Activated CD8-positive, alpha-beta T cell treated with anti-CD3 and anti-CD28 coated beads, Interleukin-2, amount 10 ng/mL, durations not matched to agents 7 days and 5 days (primary cell): ENCODE data around the gene MRS2. TPM values are rescaled to one million over a fixed set of nuclear protein-coding genes. Genes with fewer than 3 reads are reported as not detected.
"Not testable (repeated sequence)": the region's sequence is repeated elsewhere in the genome, so short reads cannot be mapped to it uniquely, and the experiment has no call there.

Source experiments
- ATAC-seq: fragments of 150-1000 bp; cut with Tn5 transposase; one replicate; pipeline ENCODE4 v1.10.0; 2021; ENCODE audit warnings: moderate library complexity
- CTCF ChIA-PET: fragments of 350-600 bp; sonication (Branson Sonifier 250); formaldehyde crosslinking; loops from one replicate; lab custom pipeline; 2021; ENCODE audit warnings: antibody characterized with exemption; lab: Charles Lee
- POLR2A ChIA-PET: fragments of 350-600 bp; sonication (Branson Sonifier 250); formaldehyde crosslinking; loops from one replicate; lab custom pipeline; 2021; ENCODE audit warnings: antibody characterized with exemption; lab: Charles Lee
- DNase-seq: peaks from one replicate; pipeline ENCODE4 v3.0.0-alpha.2; 2020
- H3K27ac Mint-ChIP-seq: one replicate; pipeline ENCODE4 v1.8.0; 2021; ENCODE audit warnings: mild to moderate bottlenecking, mixed read lengths
- H3K27me3 Mint-ChIP-seq: one replicate; pipeline ENCODE4 v1.8.0; 2021; ENCODE audit warnings: low read depth, mixed read lengths
- H3K36me3 Mint-ChIP-seq: one replicate; pipeline ENCODE4 v1.8.0; 2021; ENCODE audit warnings: low read depth, mixed read lengths
- H3K4me1 Mint-ChIP-seq: one replicate; pipeline ENCODE4 v1.8.0; 2021; ENCODE audit warnings: low read depth, mixed read lengths
- H3K4me3 Mint-ChIP-seq: one replicate; pipeline ENCODE4 v1.8.0; 2021; ENCODE audit warnings: mild to moderate bottlenecking, mixed read lengths
- H3K9me3 Mint-ChIP-seq: one replicate; pipeline ENCODE4 v1.8.0; 2022; ENCODE audit warnings: mixed read lengths; ENCODE audit not compliant: insufficient read depth
- total RNA-seq, 2 experiments: library from RNA; stranded (reverse); gene quantifications; one replicate each; pipeline ENCODE4 v1.2.3, GENCODE V29; 2021

MRS2 gene
- 10 to 100 TPM; 20.3 to 21.3 TPM for total RNA-seq

- POLR2A ChIA-PET: no interaction called here
These were observed at the start of gene MRS2 for GRCh38 chr6:24402697-24403500. Gene MRS2, plus strand, starts transcription at chr6:24402936. Its CDS starts 111 bp downstream, at chr6:24403047.

GRCh38 chr6:24353861-24354260 is 48.9 kb upstream of the MRS2 start:
- Mint-ChIP-seq H3K4me3 (no peak overlapping the region), H3K9me3 (no peaks in the 10 kb centered on the region), H3K36me3 (no peaks in the 10 kb centered on the region), H3K4me1 (peaks cover 10% of the 10 kb centered on the region), H3K27me3 (peaks cover 50% of the 10 kb centered on the region), H3K27ac (no peak overlapping the region)
- DNase-seq (no peak), ATAC-seq (no peak)
- POLR2A ChIA-PET: no interaction called here
- CTCF ChIA-PET: interaction anchor here (1.7 kb wide), 1 partner anchor 70 kb away, joined by 11 read pairs; no protein-coding TSS in a partner anchor

More at GRCh38 chr6:24402697-24403500, at the start of gene MRS2:
- peaks cover 19% of the 10 kb centered on the region for H3K27me3 Mint-ChIP-seq
- peaks cover 17% of the 10 kb centered on the region for H3K36me3 Mint-ChIP-seq
- H3K4me3 Mint-ChIP-seq: peak within 1 kb of the TSS; percentile 88
- H3K4me1 Mint-ChIP-seq: peaks cover 31% of the 10 kb centered on the region
- H3K27ac Mint-ChIP-seq: peak within 1 kb of the TSS; percentile 70
- DNase-seq (peak; percentile 78), ATAC-seq (peak; percentile 94)
- H3K9me3 Mint-ChIP-seq: no peaks in the 10 kb centered on the region
- CTCF ChIA-PET: interaction anchor here (0.6 to 1.7 kb wide), 3 partner anchors 12 to 178 kb away, joined by 3 to 5 read pairs (median 4); no protein-coding TSS in a partner anchor

DNA sequence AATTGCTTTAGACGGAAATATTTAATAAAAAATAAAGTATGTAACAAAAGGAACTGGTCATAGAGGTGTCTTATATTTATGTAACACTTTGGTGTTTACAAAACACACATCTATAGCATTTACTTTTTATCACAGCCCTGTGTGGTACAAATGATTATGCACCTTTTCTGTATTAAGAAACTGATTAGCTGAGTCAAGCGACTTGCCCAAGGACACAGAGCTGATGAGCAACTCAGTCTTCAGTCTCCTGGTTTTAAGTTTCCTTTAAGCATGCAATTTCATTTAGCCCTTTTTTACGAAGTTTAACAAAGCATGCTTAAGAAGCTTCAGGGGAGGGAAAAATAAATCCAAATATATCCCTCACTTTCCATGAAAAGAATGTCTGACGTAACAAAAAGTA is 47.3 kb upstream of the MRS2 start:
- peaks cover 17% of the 10 kb centered on the region for H3K4me1 Mint-ChIP-seq
- no peaks in the 10 kb centered on the region for H3K36me3 Mint-ChIP-seq
- DNase-seq: no peak
- CTCF ChIA-PET: interaction anchor here (1.3 kb wide), 1 partner anchor 72 kb away, joined by 3 read pairs; no protein-coding TSS in a partner anchor
- H3K27ac Mint-ChIP-seq: no peak overlapping the region
- H3K4me3 Mint-ChIP-seq: no peak overlapping the region
- ATAC-seq: no peak
- H3K27me3 Mint-ChIP-seq: peaks cover 46% of the 10 kb centered on the region
- POLR2A ChIA-PET: no interaction called here
- H3K9me3 Mint-ChIP-seq: no peaks in the 10 kb centered on the region

- no peak overlapping the region for H3K27ac Mint-ChIP-seq
- peaks cover 21% of the 10 kb centered on the region for H3K4me1 Mint-ChIP-seq
- ChIA-PET POLR2A (no interaction called here), CTCF (interaction anchor here (1.3 kb wide), 1 partner anchor 73 kb away, joined by 3 read pairs; no protein-coding TSS in a partner anchor)
- peaks cover 48% of the 10 kb centered on the region for H3K27me3 Mint-ChIP-seq
- H3K9me3 Mint-ChIP-seq: no peaks in the 10 kb centered on the region
- ATAC-seq (no peak), DNase-seq (no peak)
- no peak overlapping the region for H3K4me3 Mint-ChIP-seq
- H3K36me3 Mint-ChIP-seq: no peaks in the 10 kb centered on the region
These were observed 46.3 kb upstream of the MRS2 start for GRCh38 chr6:24356310-24356973.

DNA sequence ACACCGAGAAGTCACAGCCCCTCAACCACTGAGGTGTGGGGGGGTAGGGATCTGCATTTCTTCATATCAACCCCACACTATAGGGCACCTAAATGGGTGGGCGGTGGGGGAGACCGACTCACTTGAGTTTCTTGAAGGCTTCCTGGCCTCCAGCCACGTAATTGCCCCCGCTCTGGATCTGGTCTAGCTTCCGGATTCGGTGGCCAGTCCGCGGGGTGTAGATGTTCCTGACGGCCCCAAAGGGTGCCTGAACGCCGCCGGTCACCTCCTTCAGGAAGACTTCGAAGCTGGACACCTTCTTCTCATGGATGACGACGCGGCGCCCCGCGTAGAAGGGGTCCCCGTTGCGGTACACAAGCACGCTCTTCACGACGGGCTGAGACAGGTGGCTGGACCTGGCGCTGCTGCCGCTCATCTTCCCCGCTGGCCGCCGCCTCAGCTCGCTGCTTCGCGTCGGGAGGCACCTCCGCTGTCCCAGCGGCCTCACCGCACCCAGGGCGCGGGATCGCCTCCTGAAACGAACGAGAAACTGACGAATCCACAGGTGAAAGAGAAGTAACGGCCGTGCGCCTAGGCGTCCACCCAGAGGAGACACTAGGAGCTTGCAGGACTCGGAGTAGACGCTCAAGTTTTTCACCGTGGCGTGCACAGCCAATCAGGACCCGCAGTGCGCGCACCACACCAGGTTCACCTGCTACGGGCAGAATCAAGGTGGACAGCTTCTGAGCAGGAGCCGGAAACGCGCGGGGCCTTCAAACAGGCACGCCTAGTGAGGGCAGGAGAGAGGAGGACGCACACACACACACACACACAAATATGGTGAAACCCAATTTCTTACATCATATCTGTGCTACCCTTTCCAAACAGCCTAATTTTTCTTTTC is 45.2 kb upstream of the MRS2 start, which contains the start of gene DCDC2:
DCDC2 (minus strand) TSS at position 724 of the 883 bp plus-strand sequence; CDS start at position 415, 309 bp downstream.
- H3K4me3 Mint-ChIP-seq: peak within 1 kb of the TSS; percentile 53

GRCh38 chr6:24358219-24358821 is 44.4 kb upstream of the MRS2 start:
- no peak for ATAC-seq
- Mint-ChIP-seq H3K4me1 (peaks cover 21% of the 10 kb centered on the region), H3K36me3 (no peaks in the 10 kb centered on the region), H3K27me3 (peaks cover 46% of the 10 kb centered on the region), H3K9me3 (no peaks in the 10 kb centered on the region), H3K4me3 (peak overlapping the region; percentile 53), H3K27ac (no peak overlapping the region)
- DNase-seq: no peak
- CTCF ChIA-PET: interaction anchor here (1.6 kb wide), 1 partner anchor 75 kb away, joined by 9 read pairs; no protein-coding TSS in a partner anchor
- POLR2A ChIA-PET: no interaction called here

More for the DNA sequence above, 45.2 kb upstream of the MRS2 start, which contains the start of gene DCDC2:
- Mint-ChIP-seq H3K9me3 (no peaks in the 10 kb centered on the region), H3K27ac (no peak within 1 kb of the TSS), H3K4me1 (peaks cover 21% of the 10 kb centered on the region), H3K27me3 (peaks cover 45% of the 10 kb centered on the region), H3K36me3 (no peaks in the 10 kb centered on the region)
- POLR2A ChIA-PET: no interaction called here
- peak; percentile 28 for ATAC-seq
- CTCF ChIA-PET: interaction anchor here (1.6 kb wide), 1 partner anchor 74 kb away, joined by 9 read pairs; no protein-coding TSS in a partner anchor
- DNase-seq: peak; percentile 57

- ATAC-seq (peak; percentile 91), DNase-seq (peak; percentile 87)
- Mint-ChIP-seq H3K36me3 (no peaks in the 10 kb centered on the region), H3K27me3 (peaks cover 44% of the 10 kb centered on the region), H3K9me3 (no peaks in the 10 kb centered on the region), H3K4me1 (peaks cover 21% of the 10 kb centered on the region), H3K27ac (no peak overlapping the region), H3K4me3 (peak overlapping the region; percentile 59)
- POLR2A ChIA-PET: interaction anchor here (0.5 kb wide), 1 partner anchor 919 kb away, joined by 3 read pairs; the partner anchor contains the start of gene CARMIL1
- CTCF ChIA-PET: interaction anchor here (0.6 to 1.7 kb wide), 10 partner anchors 9 to 254 kb away, joined by 3 to 10 read pairs (median 3); partner anchors contain the start of genes ALDH5A1 and MRS2
These were observed 42.9 kb upstream of the MRS2 start for GRCh38 chr6:24359640-24360454.

GRCh38 chr6:24362363-24362762 is 40.4 kb upstream of the MRS2 start:
- DNase-seq, H3K9me3 Mint-ChIP-seq, POLR2A ChIA-PET, ATAC-seq, H3K4me3 Mint-ChIP-seq, H3K36me3 Mint-ChIP-seq, H3K27ac Mint-ChIP-seq: not testable (repeated sequence)
- Mint-ChIP-seq H3K4me1 (peaks cover 20% of the 10 kb centered on the region), H3K27me3 (peaks cover 36% of the 10 kb centered on the region)
- CTCF ChIA-PET: interaction anchor here (2.2 kb wide), 1 partner anchor 79 kb away, joined by 10 read pairs; no protein-coding TSS in a partner anchor

DNA sequence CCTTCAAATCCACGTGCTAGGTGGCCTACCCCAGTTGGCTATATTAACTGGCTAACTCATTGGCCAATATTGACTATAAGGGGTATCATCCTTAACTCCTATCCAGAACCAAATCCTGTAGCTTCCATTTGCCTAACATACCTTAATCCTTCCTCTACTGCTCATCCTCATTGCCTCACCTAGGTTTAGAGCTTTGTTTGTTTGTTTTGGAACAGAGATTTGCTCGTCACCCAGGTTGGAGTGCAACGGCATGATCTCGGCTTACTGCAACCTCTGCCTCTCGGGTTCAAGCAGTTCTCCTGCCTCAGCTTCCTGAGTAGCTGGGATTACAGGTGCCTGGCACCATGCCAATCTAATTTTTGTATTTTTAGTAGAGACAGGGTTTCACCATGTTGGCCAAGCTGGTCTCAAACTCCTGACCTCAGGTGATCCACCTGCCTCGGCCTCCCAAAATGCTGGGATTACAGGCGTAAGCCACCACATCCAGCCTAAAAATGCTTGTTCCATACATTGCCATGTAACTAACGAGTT is 37.6 kb upstream of the MRS2 start:
- H3K36me3 Mint-ChIP-seq, ATAC-seq, H3K4me3 Mint-ChIP-seq, H3K27ac Mint-ChIP-seq, DNase-seq, H3K4me1 Mint-ChIP-seq, H3K9me3 Mint-ChIP-seq: not testable (repeated sequence)
- H3K27me3 Mint-ChIP-seq: peaks cover 29% of the 10 kb centered on the region
- ChIA-PET POLR2A (interaction anchor here (0.8 kb wide), 1 partner anchor 1871 kb away, joined by 3 read pairs; no protein-coding TSS in a partner anchor), CTCF (interaction anchor here (0.6 kb wide), 1 partner anchor 82 kb away, joined by 4 read pairs; no protein-coding TSS in a partner anchor)

GRCh38 chr6:24374612-24375011 is 28.1 kb upstream of the MRS2 start:
- CTCF ChIA-PET: no interaction called here
- no peak for DNase-seq
- no peaks in the 10 kb centered on the region for H3K9me3 Mint-ChIP-seq
- H3K4me3 Mint-ChIP-seq: no peak overlapping the region
- H3K27ac Mint-ChIP-seq: no peak overlapping the region
- no peaks in the 10 kb centered on the region for H3K4me1 Mint-ChIP-seq
- POLR2A ChIA-PET: no interaction called here
- H3K36me3 Mint-ChIP-seq: no peaks in the 10 kb centered on the region
- peaks cover 12% of the 10 kb centered on the region for H3K27me3 Mint-ChIP-seq
- no peak for ATAC-seq
